Amniotic epithelial cell (primary cell): ENCODE data around the gene CHST2.

Source experiments
- DNase-seq: peaks from one replicate; pipeline ENCODE4 v3.0.0-alpha.2; 2010; ENCODE audit warnings: low read depth

The CHST2 gene

DNA sequence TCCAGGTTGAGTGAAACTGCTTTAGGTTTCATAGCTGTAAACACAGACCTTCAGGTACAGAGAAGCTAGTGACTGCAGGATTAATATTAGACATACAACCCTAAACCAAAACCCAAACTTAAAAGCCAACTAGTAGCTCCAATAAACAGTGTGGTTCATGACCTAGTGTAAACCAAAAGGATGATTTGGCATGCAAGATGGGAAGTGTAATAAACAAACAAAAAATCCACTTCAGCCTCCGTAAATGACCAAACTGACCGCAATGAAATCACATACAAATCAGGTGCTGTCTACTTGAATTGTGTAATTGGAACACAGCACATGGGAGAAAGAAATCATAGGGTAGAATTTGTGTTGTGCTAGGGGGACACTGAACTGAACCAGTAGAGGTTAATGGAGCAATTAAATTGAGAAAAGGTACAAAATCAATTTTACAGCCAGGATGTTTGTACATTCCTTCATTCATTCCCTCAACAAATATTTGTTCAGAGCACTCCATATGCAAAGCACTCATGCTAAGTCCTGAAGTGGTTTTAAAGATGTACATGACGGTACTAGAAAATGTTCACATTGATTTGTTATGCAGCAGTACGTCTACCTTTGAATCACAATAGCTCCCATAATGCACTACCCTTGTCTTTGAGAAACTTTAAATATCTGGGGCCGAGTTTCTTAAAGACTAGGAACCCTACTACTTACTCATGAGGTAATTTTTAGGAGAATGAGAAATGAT, 21.4 kb upstream of the CHST2 start:
- no peak for DNase-seq

DNA sequence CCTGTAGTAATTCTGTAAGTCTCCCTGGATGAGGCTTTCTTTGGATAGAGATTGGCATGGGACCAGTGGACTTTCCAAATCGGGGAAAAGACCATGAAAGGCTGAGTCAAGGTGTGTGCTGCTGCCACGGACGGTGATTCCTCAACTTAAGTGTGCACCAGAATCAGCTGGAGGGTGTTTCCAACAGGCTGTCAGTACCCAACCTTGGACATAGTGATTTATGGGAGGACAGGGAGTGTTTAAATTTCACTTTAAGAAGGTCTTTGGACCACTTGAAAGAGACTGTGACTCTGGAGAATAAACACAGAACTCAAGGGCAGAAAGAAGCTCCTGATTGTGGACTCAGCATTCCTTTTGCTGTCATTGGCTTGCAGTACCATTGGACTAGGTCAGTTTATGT, 20.4 kb upstream of the CHST2 start:
- DNase-seq: no peak

DNA sequence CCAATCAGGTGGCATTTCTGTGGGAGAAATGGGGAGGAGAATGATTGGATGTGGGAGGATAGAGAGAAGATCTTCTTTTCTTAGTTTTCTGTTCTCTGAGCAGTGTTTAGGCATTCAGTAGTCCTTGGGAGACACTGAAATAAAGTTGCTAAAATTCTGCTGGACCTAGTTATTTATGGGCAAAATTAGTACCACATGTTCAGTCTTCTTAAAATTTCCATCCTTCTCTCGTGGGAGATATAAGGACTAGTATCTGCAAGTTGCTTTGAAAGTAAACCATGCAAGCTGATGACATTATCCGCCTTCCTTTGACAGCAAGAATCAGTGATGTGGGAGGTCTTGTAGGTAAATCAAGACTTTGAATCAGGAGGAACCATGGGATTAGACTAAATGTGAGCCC, 19.9 kb upstream of the CHST2 start:
- DNase-seq: no peak

DNA sequence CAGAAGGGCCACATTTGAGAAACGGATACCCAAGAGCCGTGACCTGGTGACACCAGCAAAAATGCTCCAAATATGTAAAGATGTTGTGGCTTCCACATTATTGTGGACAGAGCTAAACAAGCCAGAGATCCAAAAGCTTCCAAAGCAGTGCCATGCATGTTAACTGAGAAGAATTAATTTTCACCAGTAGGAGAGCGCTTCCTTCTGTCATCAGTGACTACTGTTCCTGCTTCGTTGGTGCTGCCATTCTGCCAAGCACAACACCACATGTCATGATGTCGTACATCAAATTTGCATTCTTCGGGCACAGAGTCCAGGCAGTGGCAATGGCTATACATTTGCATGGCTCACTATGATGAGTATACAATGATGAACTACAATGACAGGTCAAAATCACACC, 19.1 kb upstream of the CHST2 start:
- no peak for DNase-seq

- no peak for DNase-seq
Observed at GRCh38 chr3:143101792-143102381, 17.7 kb upstream of the CHST2 start.

- no peak for DNase-seq
Observed at GRCh38 chr3:143103652-143104051, 15.9 kb upstream of the CHST2 start.

DNA sequence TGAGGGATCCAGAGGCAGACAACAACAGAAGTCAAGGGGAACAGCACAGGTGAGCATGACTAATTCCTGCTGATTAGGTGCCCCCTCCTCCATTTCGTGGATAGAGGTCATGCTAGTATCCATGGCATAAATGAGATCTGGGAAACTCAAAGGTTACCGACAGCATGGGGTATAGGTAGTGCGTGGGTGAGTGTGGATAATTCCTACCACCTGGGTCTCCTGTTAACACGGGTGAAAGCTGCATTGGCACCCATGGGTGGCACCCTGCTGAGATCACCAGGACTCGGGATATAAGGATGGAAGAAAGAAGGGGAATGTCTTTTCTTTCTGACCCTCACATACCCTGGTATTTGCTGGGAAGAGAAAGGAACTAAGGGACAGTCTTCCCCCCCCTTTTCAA, 14.4 kb upstream of the CHST2 start:
- DNase-seq: no peak

DNA sequence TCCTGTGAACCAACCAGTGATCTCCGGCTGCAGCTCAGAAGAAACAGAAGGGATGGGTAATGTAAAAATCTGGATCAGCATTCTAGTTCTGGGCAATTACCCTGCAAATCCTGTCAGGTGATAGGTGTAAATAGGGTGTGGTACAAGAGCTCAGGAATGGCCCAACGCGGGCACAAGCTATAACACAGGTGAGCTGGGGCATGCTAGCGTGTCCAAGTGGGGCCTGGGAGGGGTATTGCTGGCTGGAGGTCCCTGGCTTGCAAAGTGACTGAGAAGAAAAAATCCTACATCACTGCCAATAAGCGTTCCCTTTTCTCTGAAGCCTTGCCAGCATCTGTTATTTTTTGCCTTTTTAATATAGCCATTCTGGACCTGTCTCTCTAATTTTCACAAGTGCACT, 9.7 kb upstream of the CHST2 start:
- no peak for DNase-seq

- no peak for DNase-seq
Observed at GRCh38 chr3:143110371-143110770, 9.2 kb upstream of the CHST2 start.

DNA sequence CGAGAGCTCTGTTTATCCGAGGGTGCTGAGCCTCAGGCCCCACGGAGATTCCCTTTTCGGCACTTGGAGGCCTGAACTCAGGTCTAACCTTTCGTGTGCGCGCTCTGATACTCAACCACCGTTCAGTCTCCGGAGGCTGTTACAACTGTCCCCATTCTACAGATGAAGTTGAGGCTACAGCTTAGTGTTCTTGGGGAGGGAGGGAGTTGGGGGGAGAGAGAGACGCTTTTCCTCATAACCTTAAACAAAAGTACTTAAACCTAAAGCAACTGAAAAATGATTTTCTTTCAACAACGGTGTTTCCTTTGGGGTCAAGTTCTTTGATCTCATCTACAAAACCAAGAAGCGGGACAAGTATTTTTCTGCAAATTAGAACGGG, 952 bp upstream of the CHST2 start:
- DNase-seq: no peak

- no peak for DNase-seq
Observed at GRCh38 chr3:143119974-143120715, 574 bp downstream of the CHST2 start.

DNA sequence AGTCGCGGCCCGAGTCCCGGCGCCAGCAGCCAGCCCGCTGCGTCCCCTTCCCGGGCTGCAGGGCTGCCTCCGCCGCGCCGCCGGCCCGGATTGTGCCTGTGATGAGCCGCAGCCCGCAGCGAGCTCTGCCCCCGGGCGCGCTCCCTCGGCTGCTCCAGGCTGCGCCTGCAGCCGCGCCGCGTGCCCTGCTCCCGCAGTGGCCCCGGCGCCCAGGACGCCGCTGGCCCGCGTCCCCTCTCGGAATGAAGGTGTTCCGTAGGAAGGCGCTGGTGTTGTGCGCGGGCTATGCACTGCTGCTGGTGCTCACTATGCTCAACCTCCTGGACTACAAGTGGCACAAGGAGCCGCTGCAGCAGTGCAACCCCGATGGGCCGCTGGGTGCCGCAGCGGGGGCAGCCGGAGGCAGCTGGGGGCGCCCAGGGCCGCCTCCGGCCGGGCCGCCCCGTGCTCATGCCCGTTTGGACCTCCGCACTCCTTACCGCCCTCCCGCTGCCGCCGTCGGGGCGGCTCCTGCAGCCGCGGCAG, 1.2 kb downstream of the CHST2 start:
- peak; percentile 42 for DNase-seq

GRCh38 chr3:143121241-143122088, 1.9 kb downstream of the CHST2 start:
- DNase-seq: peak; percentile 58

DNA sequence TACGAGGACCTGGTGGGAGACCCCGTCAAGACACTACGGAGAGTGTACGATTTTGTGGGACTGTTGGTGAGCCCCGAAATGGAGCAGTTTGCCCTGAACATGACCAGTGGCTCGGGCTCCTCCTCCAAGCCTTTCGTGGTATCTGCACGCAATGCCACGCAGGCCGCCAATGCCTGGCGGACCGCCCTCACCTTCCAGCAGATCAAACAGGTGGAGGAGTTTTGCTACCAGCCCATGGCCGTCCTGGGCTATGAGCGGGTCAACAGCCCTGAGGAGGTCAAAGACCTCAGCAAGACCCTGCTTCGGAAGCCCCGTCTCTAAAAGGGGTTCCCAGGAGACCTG, 2.5 kb downstream of the CHST2 start:
- DNase-seq: no peak

DNA sequence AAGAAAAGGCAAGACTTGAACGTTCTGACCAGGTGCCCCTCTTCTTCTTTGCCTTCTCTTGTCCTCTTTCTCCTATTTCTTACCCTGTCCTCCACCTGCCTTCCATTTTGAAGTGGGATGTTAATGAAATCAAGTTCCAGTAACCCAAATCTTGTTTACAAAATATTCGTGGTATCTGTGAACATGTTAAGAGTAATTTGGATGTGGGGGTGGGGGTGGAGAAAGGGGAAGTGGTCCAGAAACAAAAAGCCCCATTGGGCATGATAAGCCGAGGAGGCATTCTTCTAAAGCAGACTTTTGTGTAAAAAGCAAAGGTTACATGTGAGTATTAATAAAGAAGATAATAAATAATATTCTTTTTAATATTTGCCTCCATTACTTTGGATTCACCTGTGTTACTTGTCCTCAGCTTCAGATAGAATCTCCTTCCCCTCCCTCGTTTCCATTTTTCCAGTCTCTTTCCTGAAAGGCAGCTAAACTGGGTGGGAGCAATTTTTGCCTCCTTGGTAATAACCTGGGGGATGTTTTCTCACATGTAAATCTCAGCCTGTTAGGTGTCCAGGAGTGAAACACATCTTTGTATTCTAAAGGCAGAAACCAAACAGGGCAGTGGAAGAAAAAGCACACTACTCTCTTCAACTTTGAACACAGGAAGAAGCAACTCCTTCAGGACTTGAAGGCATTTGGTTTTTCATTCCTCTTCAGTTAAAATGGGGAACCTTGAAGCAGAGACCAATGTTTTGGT, 3.2 kb downstream of the CHST2 start:
- no peak for DNase-seq

- DNase-seq: no peak
Observed at GRCh38 chr3:143123353-143123984, 3.9 kb downstream of the CHST2 start.

- no peak for DNase-seq
Observed at GRCh38 chr3:143124601-143125520, 5.3 kb downstream of the CHST2 start.

DNA sequence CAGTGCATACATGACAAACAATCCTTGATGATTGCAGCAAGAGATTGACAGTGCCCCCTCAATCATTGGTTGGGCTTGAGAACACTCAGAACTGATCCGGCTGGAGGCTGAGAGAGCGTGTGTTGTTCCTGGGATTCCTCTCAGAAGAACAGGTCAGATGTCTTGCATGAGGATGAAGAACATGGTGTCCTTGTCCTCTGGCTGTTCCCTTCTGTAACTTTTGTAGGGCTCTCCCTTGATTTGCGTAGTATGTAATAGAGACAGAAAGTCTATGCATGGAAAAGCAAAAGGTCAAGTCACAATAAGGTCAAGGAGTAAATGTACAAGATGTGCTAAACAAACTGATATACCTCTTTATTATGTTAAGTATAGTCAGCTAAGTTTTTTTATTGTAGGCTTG, 8.2 kb downstream of the CHST2 start:
- no peak for DNase-seq

DNA sequence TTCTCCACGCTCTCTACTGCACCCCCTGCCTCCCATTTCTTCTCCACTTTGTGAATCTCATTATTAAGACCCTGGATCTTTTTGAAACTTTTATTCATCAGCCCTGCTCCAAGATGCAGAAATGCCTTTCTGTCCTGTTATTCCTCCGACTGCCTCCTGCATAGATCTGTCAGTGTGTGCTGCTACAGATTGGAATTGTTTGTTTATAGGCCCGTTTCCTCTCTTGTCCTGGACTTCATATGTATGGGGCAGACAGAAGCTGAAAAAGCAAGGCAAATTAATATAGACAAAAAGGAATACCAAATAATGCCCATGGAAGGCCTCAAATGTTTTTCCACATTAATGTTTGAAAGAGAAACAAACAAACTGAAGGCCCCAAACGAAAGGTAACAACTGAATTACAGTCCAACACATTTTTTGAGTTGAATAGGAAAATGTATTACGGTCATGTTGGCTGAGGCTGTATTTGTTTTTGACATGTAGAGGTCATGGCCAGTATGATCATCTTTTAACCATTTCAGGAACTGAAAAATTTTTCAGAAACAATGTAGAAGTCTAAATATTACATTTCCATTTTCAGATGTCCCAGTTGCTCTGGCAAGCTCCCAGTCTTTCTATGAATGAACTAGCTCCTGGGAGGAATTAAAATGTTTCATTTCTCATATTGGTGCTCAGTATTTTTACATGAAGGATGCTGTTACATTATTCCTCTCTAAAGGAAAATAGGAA, 8.8 kb downstream of the CHST2 start:
- DNase-seq: no peak
